Measurements from ENCODE around the gene PPFIA3. TPM values are rescaled to one million over a fixed set of nuclear protein-coding genes. Genes with fewer than 3 reads are reported as not detected.
"Not testable (repeated sequence)": the region's sequence is repeated elsewhere in the genome, so short reads cannot be mapped to it uniquely, and the experiment has no call there.

The PPFIA3 gene
- total and polyA plus RNA-seq, 2 of the 8 experiments (the other 6 are each of a cell fraction or from before 2014, with no cell fraction given), result 15.9 to 25.3 TPM

GRCh38 chr19:49120868-49121267 lies 1.5 kb downstream of the PPFIA3 start (continued):
- no peak for TF ChIP-seq SP2 (IDR thresholded peaks at IDR 0.05; ENCODE audit: low read length)

GRCh38 chr19:49121841-49122240 lies 2.5 kb downstream of the PPFIA3 start:
- H2BK20ac ChIP-seq (ENCODE audit: low read length); H4K91ac ChIP-seq (replicated peaks; ENCODE audit: insufficient read length, low read length); H3K36me3 ChIP-seq (ENCODE audit: control insufficient read depth in 2 of 4, insufficient read depth in 4 of 4, low read length in 3 of 4); H4K20me1 ChIP-seq (replicated peaks in 1 of 2; ENCODE audit: control insufficient read depth in 1 of 2, insufficient read depth in 2 of 2, low read length in 2 of 2); H2BK12ac ChIP-seq (ENCODE audit: low read depth, low read length); H3K4me3 ChIP-seq (ENCODE audit: extremely low read depth in 1 of 4, insufficient read depth in 2 of 4, low read depth in 3 of 4, low read length in 4 of 4); H3K9ac ChIP-seq (replicated peaks in 1 of 4; ENCODE audit: extremely low read depth in 1 of 4, low read depth in 3 of 4, low read length in 3 of 4); DNase-seq (ENCODE audit: low read depth in 1 of 2, low spot score in 2 of 2); H4K5ac ChIP-seq (ENCODE audit: insufficient read length, low read depth, low read length); H3K79me1 ChIP-seq (ENCODE audit: low read depth, low read length); H3K27ac ChIP-seq (ENCODE audit: low read depth, low read length); H4K8ac ChIP-seq (ENCODE audit: extremely low read depth, insufficient read depth, low read length); H2AK5ac ChIP-seq (ENCODE audit: low read depth, low read length); H3K4ac ChIP-seq (replicated peaks; ENCODE audit: insufficient read length, low read depth, low read length); FAIRE-seq; H2BK15ac ChIP-seq (ENCODE audit: low read length); H3K23ac ChIP-seq (ENCODE audit: insufficient read length); H2AFZ ChIP-seq (ENCODE audit: low read length); H3K18ac ChIP-seq (ENCODE audit: extremely low read depth, low read length); H3K79me2 ChIP-seq (ENCODE audit: control insufficient read depth in 1 of 2, insufficient read depth in 2 of 2, low read length in 2 of 2); H3K9me3 ChIP-seq (ENCODE audit: insufficient read depth in 2 of 2, low read depth in 1 of 2, low read length in 1 of 2); H3K4me2 ChIP-seq (ENCODE audit: insufficient read depth in 1 of 2, low read depth in 2 of 2, low read length in 2 of 2); H3K4me1 ChIP-seq (replicated peaks in 1 of 4; ENCODE audit: control insufficient read depth in 3 of 4, insufficient read depth in 4 of 4, low read length in 3 of 4); H2BK120ac ChIP-seq (replicated peaks; ENCODE audit: low read depth, low read length); H3K14ac ChIP-seq (ENCODE audit: insufficient read length); H3K56ac ChIP-seq (replicated peaks; ENCODE audit: insufficient read length, low read depth, low read length); H2BK5ac ChIP-seq (ENCODE audit: low read depth, low read length): not testable (repeated sequence)
- ChIA-PET CTCF (ENCODE audit: partially characterized antibody) (interaction anchor here (0.9 to 3.0 kb wide), 7 partner anchors 7 to 104 kb away, joined by 3 to 11 read pairs (median 7); no protein-coding TSS in a partner anchor), POLR2A (ENCODE audit: partially characterized antibody) (interaction anchor here (1.4 to 2.1 kb wide), 4 partner anchors 9 to 24 kb away, joined by 4 to 7 read pairs (median 5); no protein-coding TSS in a partner anchor)
- 82% methylated on average over 9 of the region's 10 CpGs; no CpG with 5 or more reads in 1 of the 2 experiments for WGBS, 2 experiments (ENCODE audit: extremely low coverage in 1 of 2, insufficient coverage in 1 of 2, insufficient read length in 1 of 2, insufficient replicate concordance in 2 of 2, low coverage in 1 of 2, low lambda C conversion rate in 2 of 2, missing lambda C conversion rate in 1 of 2)
- Histone ChIP-seq H3K23me2 (ENCODE audit: low read depth, low read length) (peaks cover 11% of the 10 kb centered on the region; the same call in 1 of the 2 replicates), H3K27me3 (replicated peaks in 1 of 4; ENCODE audit: control insufficient read depth in 3 of 4, extremely low read depth in 1 of 4, insufficient read depth in 3 of 4, low read length in 3 of 4) (peaks cover 8 to 19% (median 17%) of the 10 kb centered on the region in 4 experiments)

All from H1 (cell line).